GM10847 (cell line): ENCODE data around the gene PBX1.

Experiments used
- POLR2A ChIP-seq: IDR thresholded peaks from 2 replicates; pipeline ENCODE4 v1.6.1; 2011; ENCODE audit not compliant: insufficient read length; ENCODE audit errors: extremely low read depth

Gene PBX1

GRCh38 chr1:164746632-164747031 lies 187.6 kb downstream of the PBX1 start:
- no peak for TF ChIP-seq POLR2A

GRCh38 chr1:164748253-164748899 lies 189.4 kb downstream of the PBX1 start:
- TF ChIP-seq POLR2A = no peak

GRCh38 chr1:164753521-164754077 lies 194.6 kb downstream of the PBX1 start:
- no peak for TF ChIP-seq POLR2A

- TF ChIP-seq POLR2A = no peak
These were observed 195.2 kb downstream of the PBX1 start for GRCh38 chr1:164754088-164754600.

GRCh38 chr1:164755690-164756089 lies 196.7 kb downstream of the PBX1 start:
- TF ChIP-seq POLR2A = no peak

- no peak for TF ChIP-seq POLR2A
These were observed 197.8 kb downstream of the PBX1 start for GRCh38 chr1:164756741-164757140.

- no peak for TF ChIP-seq POLR2A
These were observed 198.6 kb downstream of the PBX1 start for GRCh38 chr1:164757625-164758024.

- no peak for TF ChIP-seq POLR2A
These were observed 200.3 kb downstream of the PBX1 start for GRCh38 chr1:164759144-164759920.

- TF ChIP-seq POLR2A = no peak
These were observed 201.0 kb downstream of the PBX1 start for GRCh38 chr1:164759979-164760469.

GRCh38 chr1:164760569-164760968 lies 201.6 kb downstream of the PBX1 start:
- TF ChIP-seq POLR2A = no peak

GRCh38 chr1:164761009-164761408 lies 202.0 kb downstream of the PBX1 start:
- no peak for TF ChIP-seq POLR2A

- no peak for TF ChIP-seq POLR2A
These were observed 204.1 kb downstream of the PBX1 start for GRCh38 chr1:164763098-164763497.

- no peak for TF ChIP-seq POLR2A
These were observed 205.3 kb downstream of the PBX1 start for GRCh38 chr1:164764333-164764732.

GRCh38 chr1:164765557-164765956 lies 206.6 kb downstream of the PBX1 start:
- TF ChIP-seq POLR2A = no peak

GRCh38 chr1:164765992-164766720 lies 207.2 kb downstream of the PBX1 start:
- TF ChIP-seq POLR2A = no peak

GRCh38 chr1:164767752-164768402 lies 208.9 kb downstream of the PBX1 start:
- no peak for TF ChIP-seq POLR2A
